Inflammatory macrophage treated with lipopolysaccharide for 4 hours (primary cell): ENCODE measurements around the gene RAB4B.
"Not testable (repeated sequence)": the region's sequence is repeated elsewhere in the genome, so short reads cannot be mapped to it uniquely, and the experiment has no call there.

Source experiments
- DNase-seq: peaks from one replicate; pipeline ENCODE4 v3.0.0-alpha.2; 2020

The RAB4B gene

DNA sequence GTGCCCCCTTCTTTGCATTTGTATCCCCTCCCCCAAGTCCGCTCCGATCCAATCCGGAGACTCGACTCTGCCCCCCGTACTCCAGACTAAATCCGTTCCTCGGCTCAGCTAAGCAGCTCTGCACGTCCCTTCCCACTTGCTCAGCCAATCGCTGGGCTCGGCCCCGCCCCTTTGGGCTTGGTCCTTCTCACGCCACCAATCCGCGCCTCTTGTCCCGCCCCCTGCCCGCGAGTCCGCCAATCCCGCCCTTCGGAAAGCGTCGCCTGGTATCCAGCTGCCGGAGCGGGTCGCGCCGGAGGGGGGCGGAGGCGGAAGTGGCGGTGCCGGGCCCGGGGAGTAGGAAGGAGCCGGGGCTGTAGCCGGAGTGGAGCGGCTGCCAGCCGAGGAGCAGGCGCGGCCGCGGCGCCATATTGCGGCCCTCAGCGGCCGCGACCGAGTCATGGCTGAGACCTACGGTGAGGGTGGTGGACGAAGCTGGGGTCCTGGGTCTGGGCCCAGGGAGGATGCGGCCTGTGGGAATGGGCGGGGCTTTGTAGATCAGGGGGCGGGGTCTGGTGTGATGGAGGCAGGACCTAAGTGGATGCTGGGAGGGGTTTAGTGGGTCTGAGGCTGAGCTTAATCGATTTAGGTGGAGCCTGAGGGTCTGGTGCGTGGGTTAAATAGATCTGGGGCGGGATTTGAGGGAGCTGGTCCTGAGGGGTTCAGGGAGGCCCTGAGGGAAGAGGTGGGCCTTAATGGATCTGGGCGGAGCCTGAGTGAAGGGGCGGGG, at the start of gene RAB4B:
Gene RAB4B (plus strand): TSS at position 311 of the 769 bp plus-strand sequence. CDS start 129 bp downstream, at position 440.
- DNase-seq, result peak; percentile 100

- DNase-seq, result not testable (repeated sequence)
Measured at GRCh38 chr19:40730065-40730464, 48.0 kb upstream of the RAB4B start.

DNA sequence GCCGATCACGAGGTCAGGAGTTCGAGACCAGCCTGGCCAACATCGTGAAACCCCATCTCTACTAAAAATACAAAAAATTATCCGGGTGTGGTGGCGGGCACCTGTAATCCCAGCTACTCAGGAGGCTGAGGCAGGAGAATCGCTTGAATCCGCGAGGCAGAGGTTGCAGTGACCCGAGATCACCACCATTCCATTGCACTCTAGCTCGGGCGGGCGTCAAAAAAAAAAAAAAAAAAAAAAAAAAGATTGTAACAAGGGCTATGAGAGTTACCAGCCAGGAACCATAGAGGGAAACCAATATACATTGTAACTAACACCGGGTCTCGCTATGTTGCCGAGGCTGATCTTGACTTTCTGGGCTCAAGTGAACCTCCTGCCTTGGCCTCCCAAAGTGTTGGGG, 45.7 kb upstream of the RAB4B start:
- not testable (repeated sequence) for DNase-seq

GRCh38 chr19:40733149-40733548, 44.9 kb upstream of the RAB4B start:
- DNase-seq, result no peak

GRCh38 chr19:40735013-40735771, 42.9 kb upstream of the RAB4B start:
- DNase-seq, result no peak

- no peak for DNase-seq
Measured at GRCh38 chr19:40736661-40737060, 41.4 kb upstream of the RAB4B start.

DNA sequence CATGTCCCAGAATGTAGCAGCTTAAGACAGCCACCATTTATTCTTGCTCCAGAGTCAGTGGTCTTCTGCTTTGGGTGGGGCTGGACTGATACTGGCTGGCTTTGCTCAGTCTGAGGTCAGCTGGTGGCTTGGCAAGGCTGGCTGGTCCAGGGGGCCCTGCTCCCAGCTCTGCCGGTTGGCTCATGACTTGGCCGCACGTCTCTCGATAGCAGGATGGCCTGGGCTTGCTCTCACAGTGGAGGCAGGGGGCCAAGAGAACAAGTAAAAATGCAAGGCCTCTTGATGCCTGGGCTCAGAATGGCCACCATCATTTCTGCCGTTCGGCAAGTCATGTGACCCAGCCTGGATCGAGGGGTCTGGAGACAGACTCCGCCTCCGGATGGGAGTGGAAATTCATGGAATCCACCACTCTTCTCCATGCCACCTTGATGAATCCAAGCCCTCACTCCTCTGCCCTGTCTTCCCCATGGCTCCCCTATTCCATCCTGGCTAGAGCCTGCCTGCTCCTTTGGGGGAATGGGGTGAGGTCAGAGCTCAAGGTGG, 40.9 kb upstream of the RAB4B start:
- no peak for DNase-seq

- no peak for DNase-seq
Measured at GRCh38 chr19:40739030-40739839, 38.8 kb upstream of the RAB4B start.

- no peak for DNase-seq
Measured at GRCh38 chr19:40739871-40740703, 38.0 kb upstream of the RAB4B start.

DNA sequence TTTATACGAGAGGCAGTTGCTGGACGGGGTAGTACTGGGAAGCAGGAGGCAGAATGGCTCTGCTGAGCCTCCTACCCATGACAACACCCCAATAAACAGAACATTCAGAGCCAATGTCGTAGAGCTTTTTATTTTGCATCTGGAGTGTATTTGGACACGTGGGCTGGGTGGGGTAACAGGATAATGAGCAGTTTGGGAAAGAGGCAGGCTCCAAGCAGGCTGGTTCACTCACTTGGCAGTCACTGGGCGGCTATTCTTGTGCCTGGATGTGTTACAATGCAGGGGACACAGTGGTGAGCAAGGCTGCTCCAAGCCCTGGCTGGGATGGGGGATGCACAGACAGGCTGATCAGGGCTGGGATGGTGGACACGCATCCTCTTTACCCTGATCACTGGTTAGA, 37.3 kb upstream of the RAB4B start:
- no peak for DNase-seq

GRCh38 chr19:40741527-40742390, 36.3 kb upstream of the RAB4B start:
- peak; percentile 35 for DNase-seq

GRCh38 chr19:40742477-40742876, 35.6 kb upstream of the RAB4B start:
- DNase-seq, result no peak

DNA sequence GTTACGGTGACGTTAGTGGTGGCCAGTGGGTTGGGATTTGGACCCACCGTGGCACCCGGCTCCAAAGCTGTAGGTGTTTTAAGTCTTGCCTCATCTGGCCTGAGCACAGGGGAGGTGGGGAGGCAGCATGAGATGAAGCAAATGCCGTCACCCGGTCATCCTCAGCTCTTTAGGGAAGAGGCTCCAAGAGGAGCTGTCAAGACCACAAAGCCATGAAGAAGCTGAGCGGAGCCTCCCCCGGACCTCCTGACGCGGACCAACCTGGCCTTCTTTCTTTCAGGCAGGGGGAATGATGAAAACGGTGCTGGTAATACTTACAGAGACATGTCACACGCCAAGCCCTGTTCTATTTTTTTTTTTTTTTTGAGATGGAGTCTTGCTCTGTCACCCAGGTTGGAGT, 35.2 kb upstream of the RAB4B start:
- no peak for DNase-seq

DNA sequence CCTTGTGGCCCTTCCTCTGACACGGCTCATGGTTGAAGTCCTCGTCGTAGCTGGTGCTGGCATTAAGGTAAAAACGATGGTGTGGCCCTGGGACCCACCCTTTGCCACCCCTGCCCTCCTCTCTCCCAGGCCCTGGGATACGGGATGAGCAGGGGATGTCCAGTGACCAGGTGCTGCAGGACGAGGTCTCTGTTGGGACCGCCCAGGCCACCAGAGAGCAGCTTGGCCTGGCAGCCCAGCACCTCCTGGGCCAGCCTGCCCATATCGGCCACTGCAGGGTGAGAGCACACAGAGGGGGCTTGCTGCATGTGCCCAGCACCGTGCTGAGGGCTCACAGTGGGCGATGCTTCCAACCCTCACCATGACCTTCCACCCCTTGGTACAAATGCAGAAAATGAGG, 34.1 kb upstream of the RAB4B start:
- DNase-seq, result no peak

GRCh38 chr19:40744554-40745401, 33.3 kb upstream of the RAB4B start:
- no peak for DNase-seq

DNA sequence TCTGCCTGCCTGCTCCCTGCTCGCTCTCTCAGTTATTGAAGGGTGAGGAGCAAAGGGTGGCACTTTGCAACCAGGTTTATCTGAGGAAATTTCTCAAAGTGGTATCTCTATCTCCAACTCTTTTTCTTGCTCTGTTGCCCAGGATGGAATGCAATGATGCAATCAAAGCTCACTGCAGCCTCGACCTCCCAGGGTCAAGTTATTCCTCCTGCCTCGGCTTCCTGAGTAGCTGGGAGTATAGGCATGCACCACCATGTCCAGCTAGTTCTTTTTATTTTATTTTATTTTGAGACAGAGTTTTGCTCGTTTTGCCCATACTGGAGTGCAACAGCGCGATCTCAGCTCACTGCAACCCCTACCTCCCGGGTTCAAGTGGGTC, 32.7 kb upstream of the RAB4B start:
- no peak for DNase-seq

- no peak for DNase-seq
Measured at GRCh38 chr19:40747536-40747935, 30.5 kb upstream of the RAB4B start.

GRCh38 chr19:40750058-40750873, 27.8 kb upstream of the RAB4B start, which contains the start of gene ACTMAP:
Gene ACTMAP (minus strand): TSS chr19:40750477. CDS start chr19:40749803, 674 bp downstream.
- DNase-seq, result peak; percentile 100

GRCh38 chr19:40750874-40751537, 27.0 kb upstream of the RAB4B start, which contains the start of gene SNRPA:
Gene SNRPA (plus strand): TSS chr19:40751203. CDS start chr19:40751409, 206 bp downstream.
- peak; percentile 99 for DNase-seq
